ENCODE measurements around the gene HSP90AB1. TPM values are rescaled to one million over a fixed set of nuclear protein-coding genes. Genes with fewer than 3 reads are reported as not detected.

Gene HSP90AB1
- total and polyA plus RNA-seq, 9 of the 15 experiments (the other 6 are each of a cell fraction or from before 2014, with no cell fraction given): 1,780 to 3,358 (median 2,262) TPM

- TF ChIP-seq CHAMP1 (IDR thresholded peaks at IDR 0.05): no peak; the same call in 1 of the 2 replicates
- TF ChIP-seq HES1 (IDR thresholded peaks at IDR 0.05; ENCODE audit: low read depth): no peak
- TF ChIP-seq ZBTB2 (IDR thresholded peaks at IDR 0.05): no peak
- TF ChIP-seq NFYB (IDR thresholded peaks at IDR 0.05; ENCODE audit: extremely low read depth, insufficient read length): no peak
- TF ChIP-seq HOXB6 (CRISPR knock-in tag; IDR thresholded peaks at IDR 0.05; ENCODE audit: borderline replicate concordance): no peak
- no peak for TF ChIP-seq RHOXF2B (CRISPR knock-in tag; conservative IDR thresholded peaks at IDR 0.05)
- peak; percentile 85; the same call in 1 of the 2 replicates for TF ChIP-seq PTBP1 (IDR thresholded peaks at IDR 0.05; ENCODE audit: low read depth, low read length)
- no peak for TF ChIP-seq SRSF9 (IDR thresholded peaks at IDR 0.05; ENCODE audit: borderline replicate concordance, low read depth, low read length)
- no peak; the same call in 1 of the 2 replicates for TF ChIP-seq MEF2D (tag; conservative IDR thresholded peaks at IDR 0.05; ENCODE audit: low read depth)
- no peak; the same call in 1 of the 2 replicates for TF ChIP-seq ZBTB12 (CRISPR knock-in tag; IDR thresholded peaks at IDR 0.05)
- TF ChIP-seq POLR2AphosphoS5 (IDR thresholded peaks at IDR 0.05; ENCODE audit: control insufficient read depth, insufficient read depth, low read depth, low read length): peak; percentile 56
- TF ChIP-seq POLR2G (IDR thresholded peaks at IDR 0.05; ENCODE audit: low read depth, low read length): peak; percentile 99
- no peak for TF ChIP-seq CC2D1A (IDR thresholded peaks at IDR 0.05)
- TF ChIP-seq GABPB2 (CRISPR knock-in tag; conservative IDR thresholded peaks at IDR 0.05): no peak; the same call in 1 of the 2 replicates
- no peak for TF ChIP-seq CEBPB (tag; IDR thresholded peaks at IDR 0.05)
- TF ChIP-seq FUS (optimal IDR thresholded peaks at IDR 0.05; ENCODE audit: low read depth, low read length): peak; percentile 88
- peak; percentile 91; the same call in 1 of the 2 replicates for TF ChIP-seq FOXK1 (CRISPR knock-in tag; IDR thresholded peaks at IDR 0.05; ENCODE audit: borderline replicate concordance)
- no peak for TF ChIP-seq HDAC6 (IDR thresholded peaks at IDR 0.05; ENCODE audit: low read depth, low read length)
- no peak for TF ChIP-seq NBN (IDR thresholded peaks at IDR 0.05; ENCODE audit: low read depth)
- TF ChIP-seq CREB3L1 (IDR thresholded peaks at IDR 0.05; ENCODE audit: borderline replicate concordance, low read depth): peak; percentile 39; the same call in 1 of the 2 replicates
These were observed 719 bp downstream of the HSP90AB1 start (continued) for GRCh38 chr6:44247338-44248302.

Measured in K562 (cell line).